Vagina (tissue), 2 donors: ENCODE measurements around the gene ZKSCAN5. TPM values are rescaled to one million over a fixed set of nuclear protein-coding genes. Genes with fewer than 3 reads are reported as not detected.

ENCODE experiments used
- DNase-seq, 2 donors: peaks; one replicate each; pipeline ENCODE4 v3.0.0-alpha.2; 2017; ENCODE audit errors: extremely low spot score in 2 of 2
- H3K27ac ChIP-seq: fragments of 200-600 bp; sonication (generic); one replicate; pipeline ENCODE4 v1.5.1; 2019
- H3K27me3 ChIP-seq: fragments of 200-600 bp; sonication (generic); one replicate; pipeline ENCODE4 v1.5.1; 2019
- H3K36me3 ChIP-seq, 2 donors: fragments of 200-600 bp; sonication (generic); one replicate each; pipeline ENCODE4 v1.5.1; 2017 to 2019
- H3K4me1 ChIP-seq: fragments of 200-600 bp; sonication (generic); one replicate; pipeline ENCODE4 v1.5.1; 2019
- H3K4me3 ChIP-seq, 2 donors: fragments of 200-600 bp; sonication (generic); 1 replicate in 1 of 2; 2 replicates in 1 of 2; pipeline ENCODE4 v1.5.1; 2016 to 2019
- H3K9me3 ChIP-seq: fragments of 200-600 bp; sonication (generic); one replicate; pipeline ENCODE4 v1.5.1; 2019
- CTCF ChIP-seq, 3 experiments: fragments of 450-650 bp in 2 of 3; fragments of 200-600 bp in 1 of 3; sonication (generic) in 1 of 3; IDR thresholded peaks; one replicate each; pipeline ENCODE4 v1.5.1; 2017 to 2019; ENCODE audit warnings: antibody characterized with exemption in 3 of 3, mild to moderate bottlenecking in 2 of 3, moderate library complexity in 2 of 3
- POLR2A ChIP-seq, 2 donors: fragments of 450-650 bp; IDR thresholded peaks; one replicate each; pipeline ENCODE4 v1.6.1; 2017; ENCODE audit warnings: antibody characterized with exemption in 2 of 2, mild to moderate bottlenecking in 2 of 2, moderate library complexity in 2 of 2
- POLR2AphosphoS5 ChIP-seq, 2 donors: sonication (generic); formaldehyde crosslinking; IDR thresholded peaks; one replicate each; pipeline ENCODE4 v1.9.0; 2017; ENCODE audit warnings: antibody characterized with exemption in 2 of 2, mild to moderate bottlenecking in 2 of 2, low read depth in 1 of 2; ENCODE audit not compliant: insufficient read depth in 1 of 2
- intact Hi-C: fragments of 100-400 bp; cut with DNase I; formaldehyde crosslinking; loops from one replicate; pipeline ENCODE4 v1.15.1; 2023
- total RNA-seq: library from RNA; depleted of rRNA; stranded (reverse); fragments of >200 nt; gene quantifications from one replicate; pipeline ENCODE4 v1.2.3, GENCODE V29; 2016

ZKSCAN5 gene
- total RNA-seq, 1 donor from 2014 or later = 7.1 TPM

- H3K9me3 ChIP-seq = peaks cover 8% of the 10 kb centered on the region
- no peaks in the 10 kb centered on the region for H3K27me3 ChIP-seq
- H3K27ac ChIP-seq = no peak overlapping the region
- H3K4me1 ChIP-seq = no peaks in the 10 kb centered on the region
- intact Hi-C loops = no loop called here
- H3K4me3 ChIP-seq = no peak overlapping the region
- TF ChIP-seq CTCF (IDR thresholded peaks at IDR 0.05) (no peak), POLR2A (IDR thresholded peaks at IDR 0.05) (no peak), POLR2AphosphoS5 (IDR thresholded peaks at IDR 0.05; ENCODE audit: insufficient read depth in 1 of 2, low read depth in 1 of 2) (no peak)
- peaks cover 0 to 54% of the 10 kb centered on the region in 2 donors for H3K36me3 ChIP-seq
- no peak for DNase-seq
These were observed 21.4 kb downstream of the ZKSCAN5 start for GRCh38 chr7:99525713-99526440.

- Histone ChIP-seq H3K27me3 (no peaks in the 10 kb centered on the region), H3K9me3 (peaks cover 31% of the 10 kb centered on the region), H3K27ac (no peak overlapping the region), H3K36me3 (peaks cover 6 to 64% of the 10 kb centered on the region in 2 donors), H3K4me1 (no peaks in the 10 kb centered on the region), H3K4me3 (peak overlapping the region in 1 of 2 donors; percentile 1)
- DNase-seq = no peak
- TF ChIP-seq POLR2A (IDR thresholded peaks at IDR 0.05) = no peak
- no peak for TF ChIP-seq CTCF (IDR thresholded peaks at IDR 0.05)
- TF ChIP-seq POLR2AphosphoS5 (IDR thresholded peaks at IDR 0.05; ENCODE audit: insufficient read depth in 1 of 2, low read depth in 1 of 2) = no peak
- intact Hi-C loops = no loop called here
These were observed 26.9 kb downstream of the ZKSCAN5 start for GRCh38 chr7:99531354-99531765.

GRCh38 chr7:99535667-99536066, 31.2 kb downstream of the ZKSCAN5 start:
- no peaks in the 10 kb centered on the region for H3K4me1 ChIP-seq
- TF ChIP-seq CTCF (IDR thresholded peaks at IDR 0.05) (no peak), POLR2AphosphoS5 (IDR thresholded peaks at IDR 0.05; ENCODE audit: insufficient read depth in 1 of 2, low read depth in 1 of 2) (no peak), POLR2A (IDR thresholded peaks at IDR 0.05) (no peak)
- no peak overlapping the region for H3K4me3 ChIP-seq
- DNase-seq = no peak
- H3K27ac ChIP-seq = no peak overlapping the region
- H3K27me3 ChIP-seq = no peaks in the 10 kb centered on the region
- intact Hi-C loops = no loop called here
- peaks cover 25% of the 10 kb centered on the region for H3K9me3 ChIP-seq
- H3K36me3 ChIP-seq = peaks cover 6 to 22% of the 10 kb centered on the region in 2 donors

- Histone ChIP-seq H3K27ac (no peak overlapping the region), H3K9me3 (no peaks in the 10 kb centered on the region), H3K4me1 (no peaks in the 10 kb centered on the region), H3K4me3 (no peak overlapping the region), H3K36me3 (no peaks in the 10 kb centered on the region), H3K27me3 (no peaks in the 10 kb centered on the region)
- intact Hi-C loops = no loop called here
- DNase-seq = no peak
- TF ChIP-seq POLR2AphosphoS5 (IDR thresholded peaks at IDR 0.05; ENCODE audit: insufficient read depth in 1 of 2, low read depth in 1 of 2) (no peak), CTCF (IDR thresholded peaks at IDR 0.05) (no peak), POLR2A (IDR thresholded peaks at IDR 0.05) (no peak)
These were observed 34.9 kb downstream of the ZKSCAN5 start for GRCh38 chr7:99539213-99539811.

GRCh38 chr7:99540542-99540941, 36.1 kb downstream of the ZKSCAN5 start:
- no peak overlapping the region for H3K4me3 ChIP-seq
- no peaks in the 10 kb centered on the region for H3K27me3 ChIP-seq
- H3K27ac ChIP-seq = no peak overlapping the region
- H3K36me3 ChIP-seq = no peaks in the 10 kb centered on the region
- no peak for DNase-seq
- intact Hi-C loops = no loop called here
- TF ChIP-seq CTCF (IDR thresholded peaks at IDR 0.05) = no peak
- no peak for TF ChIP-seq POLR2AphosphoS5 (IDR thresholded peaks at IDR 0.05; ENCODE audit: insufficient read depth in 1 of 2, low read depth in 1 of 2)
- TF ChIP-seq POLR2A (IDR thresholded peaks at IDR 0.05) = no peak
- H3K4me1 ChIP-seq = no peaks in the 10 kb centered on the region
- H3K9me3 ChIP-seq = no peaks in the 10 kb centered on the region
